GM18907 (cell line): ENCODE measurements around the gene LRRIQ4.

Experiments
- ATAC-seq: cut with Tn5 transposase; IDR thresholded peaks from one replicate; pipeline ENCODE4 v1.9.1; 2021; ENCODE audit warnings: mild to moderate bottlenecking, moderate library complexity; ENCODE audit not compliant: unreplicated experiment

Gene LRRIQ4

DNA sequence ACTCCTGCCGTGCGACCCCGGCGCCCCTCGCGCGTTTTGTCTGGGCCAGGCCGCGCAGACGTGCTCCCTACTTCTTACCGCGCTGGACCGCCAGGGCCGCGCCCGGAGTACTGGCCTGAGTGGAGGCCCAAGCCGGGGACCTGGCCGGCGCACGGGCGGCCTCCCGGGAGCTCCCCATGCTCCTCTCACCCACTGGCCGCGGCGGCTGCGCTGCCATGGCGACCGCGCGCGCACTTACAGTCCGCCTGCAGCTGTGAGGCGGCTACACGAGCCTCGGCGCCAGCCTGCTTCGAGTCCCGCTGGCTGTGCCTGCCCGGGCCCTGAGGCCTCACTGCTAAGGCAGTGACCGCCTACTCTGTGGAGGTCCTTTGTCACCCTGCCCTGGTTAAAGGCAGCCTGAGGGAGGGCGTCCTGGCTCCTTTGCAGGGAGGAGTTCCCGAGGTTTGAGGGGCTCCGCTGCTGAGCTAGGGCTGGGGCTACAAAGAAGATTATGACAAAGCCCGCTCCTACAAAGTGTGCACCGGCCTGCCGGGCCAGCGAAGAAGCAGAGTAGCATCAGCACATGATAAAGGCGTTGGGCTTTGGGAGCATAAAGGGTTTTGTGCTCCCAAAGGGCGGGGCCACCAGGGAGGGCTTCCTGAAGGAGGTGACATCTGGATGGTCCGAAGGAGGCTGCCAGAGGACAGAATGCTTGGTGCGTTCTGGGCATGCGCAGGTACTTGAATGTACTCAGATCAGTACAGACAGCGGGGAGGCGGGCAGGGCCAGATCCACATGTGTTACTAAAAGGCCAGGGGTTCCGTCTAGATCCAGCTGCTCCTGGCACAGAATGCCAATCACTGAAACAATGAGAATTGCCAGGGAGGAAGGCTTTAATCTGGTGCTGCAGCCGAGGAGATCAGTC lies at the start of gene LRRIQ4, which contains the start of gene LRRC34:
LRRIQ4 (plus strand) TSS at position 539 of the 904 bp plus-strand sequence. CDS start 9,052 bp downstream, outside the sequence.
LRRC34 (minus strand) TSS at position 573 of the 904 bp plus-strand sequence; CDS start at position 217, 356 bp downstream.
- peak; percentile 74 for ATAC-seq

DNA sequence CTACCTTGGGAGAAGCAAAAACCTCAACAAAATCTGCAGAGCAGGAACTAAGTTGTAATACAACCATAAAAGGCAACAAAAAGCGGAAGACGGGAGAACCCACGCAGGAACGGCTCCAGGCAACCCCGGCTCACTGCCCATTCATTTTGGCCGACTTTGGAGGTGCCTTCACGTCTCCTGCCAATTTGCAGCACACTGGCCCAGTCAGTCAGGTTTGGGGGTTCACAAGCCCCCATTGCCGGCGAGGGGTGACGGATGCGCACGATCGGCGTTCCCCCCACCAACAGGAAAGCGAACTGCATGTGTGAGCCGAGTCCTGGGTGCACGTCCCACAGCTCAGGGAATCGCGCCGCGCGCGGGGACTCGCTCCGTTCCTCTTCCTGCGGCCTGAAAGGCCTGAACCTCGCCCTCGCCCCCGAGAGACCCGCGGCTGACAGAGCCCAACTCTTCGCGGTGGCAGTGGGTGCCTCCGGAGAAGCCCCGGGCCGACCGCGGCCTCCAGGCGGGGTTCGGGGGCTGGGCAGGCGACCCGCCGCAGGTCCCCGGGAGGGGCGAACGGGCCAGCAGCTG lies 48.3 kb upstream of the LRRIQ4 start:
- ATAC-seq = peak; percentile 36

DNA sequence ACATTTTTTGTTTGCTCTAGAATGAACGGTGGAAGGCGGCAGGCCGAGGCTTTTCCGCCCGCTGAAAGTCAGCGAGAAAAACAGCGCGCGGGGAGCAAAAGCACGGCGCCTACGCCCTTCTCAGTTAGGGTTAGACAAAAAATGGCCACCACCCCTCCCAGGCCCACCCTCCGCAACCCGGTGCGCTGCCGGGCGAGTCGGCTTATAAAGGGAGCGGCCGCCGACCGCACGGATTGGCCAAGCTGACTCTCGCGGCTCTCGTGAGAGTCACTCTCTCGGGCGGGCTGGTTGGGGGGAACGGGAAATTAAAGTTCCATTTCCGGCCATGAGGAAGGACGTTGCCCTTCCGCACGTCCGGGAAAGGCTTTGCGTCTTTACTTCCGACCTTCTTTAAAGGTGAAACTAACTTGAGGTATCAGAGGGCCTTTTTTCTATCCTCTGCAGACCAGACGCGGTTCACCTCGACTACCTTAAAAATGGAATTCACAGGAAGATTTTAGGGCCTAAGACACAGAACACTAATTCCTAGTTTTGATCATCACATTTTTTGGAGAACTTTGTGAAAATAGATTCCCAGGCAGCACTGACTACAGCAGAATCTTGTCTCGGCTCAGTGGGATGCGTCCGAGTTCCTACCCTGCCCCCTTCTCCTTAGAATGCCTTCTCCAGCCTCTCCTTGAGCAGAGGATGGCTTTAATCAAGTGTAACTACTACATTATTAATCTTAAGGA lies 47.6 kb upstream of the LRRIQ4 start, which contains the start of gene TERC:
TERC (minus strand) TSS at position 179 of the 731 bp plus-strand sequence.
- peak; percentile 86 for ATAC-seq

DNA sequence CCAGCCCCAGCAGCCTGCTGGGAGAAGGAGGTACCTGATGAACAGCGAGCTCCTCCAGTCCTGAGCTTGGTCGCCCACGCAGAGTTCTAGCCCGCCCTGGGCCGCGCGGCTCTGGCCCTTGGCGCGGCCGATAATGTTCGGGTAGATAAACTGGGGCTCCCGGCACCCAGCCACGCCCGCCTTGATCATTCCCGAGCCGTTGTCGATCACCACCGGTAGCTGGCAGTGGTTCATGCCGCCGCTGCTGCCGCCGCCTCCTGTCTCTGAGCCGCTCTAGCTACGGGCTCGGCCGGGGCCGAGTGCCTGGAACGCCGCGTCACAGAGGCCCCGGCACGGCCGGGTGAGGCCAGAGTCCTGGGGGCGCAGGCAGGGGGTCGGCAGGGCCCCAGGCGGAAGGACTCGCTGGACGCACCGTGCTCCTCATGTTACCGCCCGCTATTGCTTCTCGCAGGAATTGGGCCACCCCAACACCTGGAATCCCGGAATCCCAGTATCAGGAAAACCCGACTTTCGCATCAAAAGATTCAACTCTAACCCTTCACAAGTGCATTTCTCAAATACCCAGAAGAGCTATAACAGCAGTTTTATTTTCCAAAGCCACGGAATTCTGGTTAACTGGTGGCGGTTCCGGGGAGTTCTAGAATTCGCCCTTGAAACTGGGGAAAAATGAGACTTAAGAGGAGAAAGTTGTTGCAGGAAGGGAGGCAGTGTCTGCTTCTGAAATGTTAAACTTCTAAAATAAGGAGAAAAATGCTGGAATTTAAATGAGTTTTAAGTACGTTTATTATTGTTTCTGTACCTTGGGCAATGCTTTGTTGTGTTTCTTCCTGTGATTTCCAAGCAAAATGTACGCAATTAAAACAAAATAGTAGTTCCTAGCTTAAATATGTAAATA lies 43.1 kb upstream of the LRRIQ4 start, which contains the start of gene ACTRT3:
ACTRT3 (minus strand) TSS at position 275 of the 895 bp plus-strand sequence; CDS start at position 234, 41 bp downstream.
- ATAC-seq = peak; percentile 29

DNA sequence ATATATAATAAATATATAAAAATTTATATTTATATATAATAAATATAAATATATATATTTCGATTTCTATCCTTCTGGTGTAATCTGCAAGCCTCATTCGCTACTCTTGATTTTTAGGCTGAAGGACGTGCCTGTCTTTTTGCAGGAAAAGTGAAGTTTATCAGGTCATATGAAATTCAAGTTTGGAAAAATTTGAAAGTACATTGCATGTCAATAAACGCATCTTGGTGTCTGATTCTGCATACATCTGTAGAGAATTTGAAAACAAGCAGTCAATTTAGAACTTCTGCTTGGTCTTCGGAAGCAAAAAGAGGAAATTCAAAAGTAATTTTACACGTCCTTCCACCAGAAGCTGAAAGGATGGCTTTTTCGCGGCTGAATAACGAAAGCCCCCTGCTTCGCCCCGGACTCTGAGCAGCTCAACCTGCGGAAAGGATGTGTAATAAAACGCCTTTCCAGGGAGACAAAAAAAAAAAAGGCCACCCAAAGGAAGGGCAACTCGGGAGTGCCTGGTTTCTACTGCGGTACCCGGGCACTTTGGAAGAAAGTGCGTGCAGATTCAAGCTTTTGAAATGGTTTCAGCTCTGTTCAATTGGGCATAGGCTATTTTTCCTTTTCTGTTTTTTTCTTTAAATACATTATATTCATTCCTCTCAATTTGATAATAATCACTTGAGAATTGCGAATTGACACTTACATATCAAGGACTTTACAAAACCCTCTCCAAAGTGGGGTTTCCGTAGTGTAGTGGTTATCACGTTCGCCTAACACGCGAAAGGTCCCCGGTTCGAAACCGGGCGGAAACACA lies 41.0 kb upstream of the LRRIQ4 start:
- ATAC-seq = peak; percentile 24

DNA sequence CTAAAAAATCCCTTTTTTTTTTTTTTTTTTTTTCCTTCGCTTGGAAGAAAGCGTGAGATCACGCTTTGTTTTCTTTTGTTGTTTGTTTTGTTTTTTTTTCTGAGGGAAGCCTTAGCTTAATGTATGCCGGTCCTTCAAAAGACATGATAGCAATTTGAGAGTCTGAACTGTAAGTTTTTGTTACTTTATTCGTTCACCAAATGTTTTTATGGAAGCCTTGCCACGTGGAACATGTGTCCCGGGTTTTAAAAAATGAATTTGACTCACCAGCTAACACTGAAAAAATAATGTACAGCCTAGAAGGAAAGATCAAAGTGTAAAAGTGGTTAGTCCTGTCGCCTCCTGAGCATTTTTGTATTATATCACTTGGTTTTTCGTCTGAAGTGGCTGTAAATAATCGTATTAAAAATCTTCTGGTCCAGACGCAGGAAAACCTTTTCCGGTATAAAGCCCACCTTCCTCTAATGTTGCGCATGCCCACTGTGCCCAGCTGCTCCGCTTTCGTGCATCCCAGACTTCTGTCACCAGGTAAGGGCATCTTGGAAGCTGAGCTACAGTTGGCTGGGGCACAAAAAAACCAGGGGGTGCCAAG lies 40.3 kb upstream of the LRRIQ4 start:
- peak; percentile 27 for ATAC-seq

DNA sequence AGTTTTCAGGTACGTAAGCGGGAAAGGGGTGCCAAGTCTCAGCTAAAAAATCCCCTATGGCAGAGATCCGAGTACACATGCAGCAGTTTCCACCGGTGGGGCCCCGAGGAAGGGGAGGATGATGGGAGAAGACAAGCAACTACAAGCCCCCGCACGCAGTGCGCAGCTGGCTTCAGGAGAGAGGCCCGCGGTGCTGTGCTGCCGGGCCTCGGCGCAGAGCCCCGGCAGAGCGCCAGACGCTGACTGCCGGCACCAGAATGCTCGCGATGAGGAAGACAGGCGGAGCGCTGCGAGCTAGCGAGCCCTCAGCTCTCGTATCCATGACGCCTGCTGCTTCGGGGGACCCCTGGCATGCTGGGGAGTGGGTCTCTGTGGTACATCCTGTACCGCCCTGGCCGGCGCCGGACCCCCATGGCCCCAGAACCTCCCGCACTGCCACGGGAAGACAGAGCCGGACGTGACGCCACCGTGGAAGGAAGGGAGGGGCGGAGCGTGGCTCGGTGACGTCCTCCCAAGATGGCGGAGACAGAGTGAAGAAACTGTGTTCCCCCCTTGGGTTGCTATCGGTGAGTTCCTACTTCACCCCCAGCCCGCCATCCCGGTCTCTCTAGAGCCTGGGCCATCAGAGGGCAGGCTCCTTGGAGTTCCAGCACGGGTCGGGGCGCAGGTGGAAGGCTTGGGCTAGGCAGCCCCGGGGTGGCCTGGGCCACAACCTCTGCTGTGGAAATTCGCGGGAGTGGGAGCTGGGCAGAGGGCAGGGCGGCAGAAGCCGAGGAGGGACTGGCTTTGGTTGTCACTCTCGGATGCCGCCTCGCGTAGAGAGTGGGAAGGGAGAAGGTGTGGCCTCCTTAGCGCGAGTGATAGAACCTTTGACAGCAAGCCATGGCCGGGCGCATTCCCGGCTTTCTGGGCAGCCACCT lies 39.5 kb upstream of the LRRIQ4 start, which contains the start of gene MYNN:
MYNN (plus strand) TSS at position 500 of the 920 bp plus-strand sequence. CDS start 900 bp downstream, outside the sequence.
- peak; percentile 85 for ATAC-seq

DNA sequence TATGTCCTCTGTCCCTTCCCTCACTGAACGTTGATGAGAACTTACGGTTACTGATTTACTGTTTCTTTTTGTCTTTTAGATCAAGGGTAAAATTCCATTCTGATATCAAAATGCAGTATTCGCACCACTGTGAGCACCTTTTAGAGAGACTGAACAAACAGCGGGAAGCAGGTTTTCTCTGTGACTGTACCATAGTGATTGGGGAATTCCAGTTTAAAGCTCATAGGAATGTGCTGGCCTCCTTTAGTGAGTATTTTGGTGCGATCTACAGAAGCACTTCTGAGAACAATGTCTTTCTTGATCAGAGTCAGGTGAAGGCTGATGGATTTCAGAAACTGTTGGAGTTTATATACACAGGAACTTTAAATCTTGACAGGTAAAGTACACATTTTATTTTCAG lies 38.5 kb upstream of the LRRIQ4 start:
- no peak for ATAC-seq

DNA sequence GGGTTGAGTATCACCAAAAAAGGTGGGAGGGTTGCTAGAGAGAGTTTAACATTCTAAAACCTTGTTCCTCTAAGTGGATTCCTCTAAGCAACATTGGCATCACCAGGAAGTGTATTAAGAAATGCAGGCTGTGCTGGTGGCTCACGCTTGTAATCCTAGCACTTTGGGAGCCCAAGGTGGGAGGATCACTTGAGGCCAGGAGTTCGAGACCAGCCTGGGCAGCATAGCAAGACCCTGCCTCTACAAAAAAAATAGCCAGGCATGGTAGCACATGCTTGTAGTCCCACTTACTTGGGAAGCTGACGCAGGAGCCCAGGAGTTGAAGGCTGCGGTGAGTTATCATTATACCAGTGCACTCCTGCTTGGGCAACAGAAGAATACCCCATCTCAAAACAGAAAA lies 34.8 kb upstream of the LRRIQ4 start:
- ATAC-seq = no peak

DNA sequence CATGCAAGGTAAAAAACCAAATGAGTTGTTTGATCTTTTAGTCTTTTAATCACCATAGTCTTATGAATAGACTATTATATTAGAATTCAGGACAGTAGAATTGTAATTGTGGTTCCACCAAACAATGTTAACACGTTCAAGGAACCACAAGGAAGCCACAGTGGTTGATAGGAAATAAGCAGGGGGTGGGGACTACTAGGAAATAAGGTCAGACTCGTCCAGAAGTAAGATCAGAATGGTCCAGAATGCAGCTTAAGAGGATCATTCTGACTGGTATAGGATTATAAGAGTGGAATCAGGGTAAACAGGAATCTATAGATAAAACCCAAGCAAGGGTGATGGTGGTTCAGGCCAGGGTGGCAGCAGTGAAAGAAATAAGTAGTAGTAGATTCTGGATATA lies 31.9 kb upstream of the LRRIQ4 start:
- no peak for ATAC-seq

DNA sequence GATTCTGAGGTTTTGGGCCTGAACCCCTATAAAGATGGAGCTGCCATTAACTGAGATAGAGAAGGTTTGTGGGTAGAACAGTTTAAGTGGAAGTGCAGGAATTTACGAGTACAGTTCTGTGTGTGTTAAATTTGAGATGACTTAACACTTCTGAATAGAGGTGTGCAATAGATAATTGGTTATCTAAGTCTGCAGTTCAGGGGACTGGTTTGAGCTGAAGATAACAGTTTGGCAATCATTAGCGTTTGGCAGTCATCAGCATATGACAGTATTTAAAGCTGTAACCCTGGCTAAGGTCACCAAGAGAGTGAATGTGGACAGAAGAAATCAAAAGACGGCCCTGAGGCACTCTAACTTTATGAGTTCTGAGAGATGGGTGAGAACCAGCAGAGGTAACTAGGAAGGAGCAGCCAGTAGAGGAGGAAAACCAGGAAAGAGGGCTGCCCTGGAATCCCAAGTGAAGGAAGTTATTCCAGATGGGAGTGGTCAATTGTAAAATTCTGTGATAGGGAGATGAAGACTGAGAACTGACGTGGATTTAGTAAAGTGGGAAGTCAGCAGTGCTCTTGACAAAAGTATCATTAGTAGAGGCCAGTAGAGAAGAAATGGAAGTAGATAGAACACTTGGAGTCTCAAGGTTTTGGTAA lies 31.3 kb upstream of the LRRIQ4 start:
- ATAC-seq = no peak

DNA sequence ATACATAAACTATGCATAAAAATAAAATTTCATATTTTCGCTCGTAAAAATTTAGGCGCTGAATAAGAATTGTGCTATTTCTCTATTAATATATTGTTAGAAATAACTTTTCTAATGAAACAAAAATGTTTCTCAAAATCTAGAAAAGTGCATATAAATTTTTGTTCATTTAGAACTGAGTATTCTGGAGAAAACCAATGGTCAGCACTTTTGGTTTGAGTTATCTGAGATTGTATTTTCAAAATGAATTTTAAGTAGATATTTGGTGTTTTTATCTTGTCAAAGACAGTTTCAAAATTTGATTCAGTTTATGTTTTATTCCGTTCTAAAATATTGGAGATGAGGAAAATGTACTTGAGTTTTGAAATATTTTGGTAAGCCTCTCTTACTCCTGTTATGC lies 25.6 kb upstream of the LRRIQ4 start:
- ATAC-seq = no peak

DNA sequence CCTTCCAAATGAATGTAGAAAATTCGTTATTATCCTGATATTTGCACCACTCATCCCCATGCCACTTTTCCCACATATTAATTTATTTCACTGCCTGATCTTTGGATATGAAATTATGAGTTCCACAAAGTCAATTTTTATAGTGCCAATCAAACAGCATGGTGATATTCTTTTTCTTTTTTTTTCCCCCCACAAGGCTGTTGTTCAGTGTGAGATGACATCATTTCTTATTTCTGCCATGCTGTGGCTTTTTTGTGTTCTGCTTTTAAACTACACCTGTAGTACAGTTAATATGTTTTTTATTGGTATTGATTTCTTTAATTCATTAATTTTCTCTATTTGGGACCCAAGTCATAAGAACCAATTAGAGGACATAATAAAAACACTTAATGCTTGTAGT lies 24.9 kb upstream of the LRRIQ4 start:
- ATAC-seq = no peak

DNA sequence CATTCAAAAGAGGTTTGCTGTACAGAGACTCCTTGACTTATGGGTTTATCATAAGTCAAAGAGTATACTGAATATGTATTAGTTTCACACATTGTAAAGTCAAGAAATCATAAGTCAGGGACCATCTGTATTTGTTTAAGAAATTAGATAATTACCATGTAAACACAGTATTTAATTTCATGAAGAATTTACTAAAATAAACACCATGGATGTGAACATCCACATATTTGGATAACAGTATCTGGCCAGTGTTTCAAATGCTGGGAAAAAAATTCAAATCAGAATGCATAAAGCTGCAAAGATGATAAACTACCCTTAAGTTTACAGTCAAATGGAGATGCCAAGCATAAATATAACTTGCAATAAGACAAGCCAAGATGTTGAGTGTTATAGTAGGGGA lies 22.5 kb upstream of the LRRIQ4 start:
- no peak for ATAC-seq

DNA sequence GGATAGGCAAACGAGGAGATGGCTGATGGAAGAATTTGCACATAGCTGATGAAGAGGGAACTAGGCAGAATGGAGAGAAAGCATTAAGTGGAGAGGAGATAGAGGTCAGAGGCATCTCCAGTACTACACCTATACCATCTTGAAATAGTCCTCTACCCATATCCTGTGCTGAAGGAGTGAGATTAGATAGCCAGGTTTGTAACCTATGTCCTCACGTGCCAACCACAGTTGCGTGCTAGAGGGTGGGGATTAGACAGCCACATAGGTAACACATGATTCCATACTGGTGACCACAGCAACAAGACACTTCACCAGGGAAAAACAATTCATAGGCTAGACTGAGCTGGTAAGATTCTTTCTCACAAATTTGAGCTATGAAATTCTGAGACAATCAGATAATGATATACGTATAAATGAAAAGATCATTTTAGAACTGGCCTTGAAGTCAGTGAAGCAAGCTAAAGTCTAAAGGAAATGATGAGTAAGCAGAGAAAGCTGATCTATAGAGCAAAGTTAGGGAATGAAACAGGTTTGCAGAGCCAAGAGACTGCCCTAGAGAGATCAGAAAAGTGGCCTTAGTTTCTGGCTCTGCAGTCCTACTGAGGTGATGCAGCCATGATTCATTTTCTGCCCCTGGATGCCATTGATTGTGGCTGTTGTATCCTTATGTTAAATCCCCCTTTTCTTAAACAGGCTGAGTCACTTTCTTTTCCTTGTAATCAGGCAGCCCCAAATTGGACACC lies 21.8 kb upstream of the LRRIQ4 start:
- no peak for ATAC-seq

DNA sequence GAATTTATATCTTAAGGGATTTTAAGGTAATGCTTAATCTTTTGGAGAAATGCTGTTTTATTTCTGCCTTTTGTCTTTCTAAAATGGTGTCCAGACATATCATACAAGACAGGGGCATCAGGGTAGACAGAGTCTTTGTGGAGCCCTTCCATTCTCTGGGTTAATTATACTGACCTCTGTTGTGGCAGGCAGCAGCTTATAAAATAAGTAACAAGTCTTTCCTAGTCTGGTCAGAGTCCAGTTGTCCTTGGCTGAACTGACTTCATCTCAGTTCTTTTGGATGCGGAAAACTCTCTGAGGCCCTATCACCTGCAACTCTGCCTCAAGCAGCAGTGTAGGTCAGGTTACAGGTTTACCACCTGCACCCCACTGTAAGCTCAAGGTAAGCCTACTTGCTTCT lies 20.3 kb upstream of the LRRIQ4 start:
- no peak for ATAC-seq

DNA sequence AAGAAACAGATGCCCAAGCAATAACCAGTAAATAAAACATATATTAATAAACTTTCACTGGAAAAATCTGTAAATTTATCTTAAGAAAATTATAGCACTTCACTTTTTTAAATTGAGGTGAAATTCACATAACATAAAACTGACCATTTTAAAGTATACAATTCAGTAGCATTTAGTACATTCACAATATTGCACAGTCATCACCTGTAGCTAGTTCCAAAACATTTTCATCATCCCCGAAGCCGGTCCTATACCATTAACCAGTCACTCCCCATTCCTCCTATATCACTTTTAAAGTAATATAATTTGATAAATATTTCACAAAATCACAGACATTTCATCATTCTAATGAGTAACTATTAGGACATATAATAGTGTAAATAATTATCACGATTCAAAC lies 8.0 kb upstream of the LRRIQ4 start:
- ATAC-seq = no peak
